Panc1 (cell line): ENCODE data around the gene ADAMTS18.

Experiments
- CTCF ChIP-seq: fragments of 450-650 bp; IDR thresholded peaks from 2 replicates; pipeline ENCODE4 v1.5.1; 2017; ENCODE audit warnings: mild to moderate bottlenecking
- POLR2AphosphoS5 ChIP-seq: IDR thresholded peaks from 2 replicates; pipeline ENCODE4 v1.6.1; 2012; ENCODE audit warnings: mild to moderate bottlenecking, low read depth, low read length, moderate library complexity
- REST ChIP-seq, 2 experiments: IDR thresholded peaks; 2 replicates each; pipeline ENCODE4 v1.6.1; 2011 to 2012; ENCODE audit warnings: low read depth in 2 of 2, control low read depth in 1 of 2, low read length in 1 of 2, mild to moderate bottlenecking in 1 of 2, moderate library complexity in 1 of 2; ENCODE audit not compliant: insufficient read depth in 1 of 2
- SIN3A ChIP-seq: IDR thresholded peaks from 2 replicates; pipeline ENCODE4 v1.6.1; 2012; ENCODE audit warnings: low read depth, mild to moderate bottlenecking, low read length, moderate library complexity, borderline replicate concordance; ENCODE audit not compliant: insufficient read depth
- TCF7L2 ChIP-seq: IDR thresholded peaks from 2 replicates; pipeline ENCODE4 v1.6.1; 2011; ENCODE audit warnings: mild to moderate bottlenecking, low read depth, low read length, inconsistent platforms

GRCh38 chr16:77443357-77444146 is 8.7 kb upstream of the ADAMTS18 start:
- TF ChIP-seq CTCF, result no peak
- TF ChIP-seq TCF7L2, result no peak
- no peak for TF ChIP-seq SIN3A
- no peak for TF ChIP-seq POLR2AphosphoS5
- no peak for TF ChIP-seq REST (IDR thresholded peaks at IDR 0.05; ENCODE audit: insufficient read depth in 1 of 2, low read depth in 2 of 2, low read length in 1 of 2)
